ENCODE results near the gene ELOVL5.
A peak's percentile ranks its signal among the peaks of the same experiment; 100 is the strongest.
"Not testable (repeated sequence)": the region's sequence is repeated elsewhere in the genome, so short reads cannot be mapped to it uniquely, and the experiment has no call there.

Gene ELOVL5

GRCh38 chr6:53359095-53359842, 10.5 kb upstream of the ELOVL5 start:
- DNase-seq: peak; percentile 89 to 92

GRCh38 chr6:53358440-53359094, 9.8 kb upstream of the ELOVL5 start:
- no peak for DNase-seq

- no peak for DNase-seq
Measured at GRCh38 chr6:53357576-53358360, 9.0 kb upstream of the ELOVL5 start.

- no peak for DNase-seq
Measured at GRCh38 chr6:53353624-53354023, 4.9 kb upstream of the ELOVL5 start.

GRCh38 chr6:53352360-53352759, 3.6 kb upstream of the ELOVL5 start:
- DNase-seq: no peak

GRCh38 chr6:53349209-53349693, 501 bp upstream of the ELOVL5 start:
- no peak for DNase-seq

GRCh38 chr6:53347921-53348370, 804 bp downstream of the ELOVL5 start:
- DNase-seq: peak; percentile 62 to 70

- peak; percentile 29 to 39 for DNase-seq
Measured at GRCh38 chr6:53347250-53347920, 1.4 kb downstream of the ELOVL5 start.

- not testable (repeated sequence) for DNase-seq
Measured at GRCh38 chr6:53346049-53346448, 2.7 kb downstream of the ELOVL5 start.

- no peak for DNase-seq
Measured at GRCh38 chr6:53344969-53345368, 3.8 kb downstream of the ELOVL5 start.

GRCh38 chr6:53343092-53343491, 5.7 kb downstream of the ELOVL5 start:
- DNase-seq: no peak

GRCh38 chr6:53342217-53342616, 6.5 kb downstream of the ELOVL5 start:
- no peak for DNase-seq

GRCh38 chr6:53340536-53340935, 8.2 kb downstream of the ELOVL5 start:
- no peak for DNase-seq

- DNase-seq: no peak
Measured at GRCh38 chr6:53339424-53339823, 9.3 kb downstream of the ELOVL5 start.

GRCh38 chr6:53338304-53338703, 10.4 kb downstream of the ELOVL5 start:
- no peak for DNase-seq

- no peak for DNase-seq
Measured at GRCh38 chr6:53336070-53336469, 12.7 kb downstream of the ELOVL5 start.

- DNase-seq: peak; percentile 48 to 64
Measured at GRCh38 chr6:53335224-53335994, 13.3 kb downstream of the ELOVL5 start.

- no peak for DNase-seq
Measured at GRCh38 chr6:53333439-53334408, 15.0 kb downstream of the ELOVL5 start.

- DNase-seq: no peak
Measured at GRCh38 chr6:53331678-53332077, 17.1 kb downstream of the ELOVL5 start.

- DNase-seq: no peak
Measured at GRCh38 chr6:53330137-53330536, 18.6 kb downstream of the ELOVL5 start.

- DNase-seq: no peak
Measured at GRCh38 chr6:53328375-53328774, 20.4 kb downstream of the ELOVL5 start.
